Calu3 (cell line): ENCODE data around the gene TPRG1. TPM values are rescaled to one million over a fixed set of nuclear protein-coding genes. Genes with fewer than 3 reads are reported as not detected.

Source experiments
- BruUV-seq: library from RNA; stranded (reverse); fragments of 400-500 nt; replicated peaks from 2 replicates; lab custom pipeline; 2021; lab: Mats Ljungman, UMichigan
- CTCF ChIA-PET: fragments of 300-600 bp; sonication (Branson Sonifier 250); formaldehyde crosslinking; loops from one replicate; lab custom pipeline; 2022; ENCODE audit warnings: antibody characterized with exemption; lab: Charles Lee
- DNase-seq: peaks from one replicate; pipeline ENCODE4 v3.0.0; 2022
- H3K27ac Mint-ChIP-seq: one replicate; pipeline ENCODE4 v1.8.0; 2022; ENCODE audit warnings: mixed read lengths; ENCODE audit not compliant: unreplicated experiment
- H3K27me3 Mint-ChIP-seq: one replicate; pipeline ENCODE4 v1.8.0; 2022; ENCODE audit warnings: mixed read lengths; ENCODE audit not compliant: unreplicated experiment
- H3K36me3 Mint-ChIP-seq: one replicate; pipeline ENCODE4 v1.8.0; 2022; ENCODE audit warnings: mild to moderate bottlenecking, moderate library complexity, mixed read lengths; ENCODE audit not compliant: insufficient read depth, unreplicated experiment
- H3K4me1 Mint-ChIP-seq: one replicate; pipeline ENCODE4 v1.8.0; 2022; ENCODE audit warnings: mild to moderate bottlenecking, low read depth, mixed read lengths; ENCODE audit not compliant: unreplicated experiment
- H3K4me3 Mint-ChIP-seq: one replicate; pipeline ENCODE4 v1.8.0; 2022; ENCODE audit warnings: mild to moderate bottlenecking, low read depth, moderate library complexity, mixed read lengths; ENCODE audit not compliant: unreplicated experiment
- H3K9me3 Mint-ChIP-seq: one replicate; pipeline ENCODE4 v1.8.0; 2022; ENCODE audit warnings: low read depth, mixed read lengths; ENCODE audit not compliant: unreplicated experiment
- intact Hi-C: fragments of 100-400 bp; cut with micrococcal nuclease; formaldehyde crosslinking; loops from one replicate; pipeline ENCODE4 v1.10.0; 2022; ENCODE audit not compliant: unreplicated experiment
- total RNA-seq: library from RNA; stranded (reverse); gene quantifications from 2 replicates; pipeline ENCODE4 v1.2.3, GENCODE V29; 2022
- TF ChIP-seq, protein P1 (sequence below): fragments of 200-600 bp; IDR thresholded peaks from one replicate; pipeline ENCODE4 v1.8.0; 2022; ENCODE audit warnings: antibody characterized with exemption; ENCODE audit not compliant: unreplicated experiment

TPRG1 gene
- total RNA-seq, 1 experiment from 2014 or later = 1.2 TPM

DNA sequence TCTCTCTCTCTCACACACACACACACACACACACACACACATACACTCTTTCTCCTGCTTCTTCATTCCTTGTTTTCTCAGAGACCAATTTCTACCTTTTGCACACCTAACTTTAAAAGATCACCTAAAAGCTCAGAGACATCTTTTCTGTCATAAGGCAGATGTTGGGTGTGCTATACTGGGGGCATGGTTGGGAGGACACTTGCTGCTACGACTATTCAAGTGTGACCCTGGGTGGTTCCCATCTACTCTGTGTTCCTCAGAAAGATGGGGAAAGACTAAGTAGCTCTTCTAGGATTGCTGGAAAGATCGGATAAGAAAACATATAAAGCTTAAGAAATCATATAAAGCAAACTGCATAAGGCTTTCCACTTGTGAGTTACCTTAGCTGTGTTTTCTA lies 33.2 kb downstream of the TPRG1 start:
- H3K27me3 Mint-ChIP-seq = no peaks in the 10 kb centered on the region
- CTCF ChIA-PET = interaction anchor here (0.6 to 1.1 kb wide), 2 partner anchors 14 to 323 kb away, joined by 3 read pairs; no protein-coding TSS in a partner anchor
- H3K27ac Mint-ChIP-seq = no peak overlapping the region
- intact Hi-C loops = no loop called here
- TF ChIP-seq, protein P1, sequence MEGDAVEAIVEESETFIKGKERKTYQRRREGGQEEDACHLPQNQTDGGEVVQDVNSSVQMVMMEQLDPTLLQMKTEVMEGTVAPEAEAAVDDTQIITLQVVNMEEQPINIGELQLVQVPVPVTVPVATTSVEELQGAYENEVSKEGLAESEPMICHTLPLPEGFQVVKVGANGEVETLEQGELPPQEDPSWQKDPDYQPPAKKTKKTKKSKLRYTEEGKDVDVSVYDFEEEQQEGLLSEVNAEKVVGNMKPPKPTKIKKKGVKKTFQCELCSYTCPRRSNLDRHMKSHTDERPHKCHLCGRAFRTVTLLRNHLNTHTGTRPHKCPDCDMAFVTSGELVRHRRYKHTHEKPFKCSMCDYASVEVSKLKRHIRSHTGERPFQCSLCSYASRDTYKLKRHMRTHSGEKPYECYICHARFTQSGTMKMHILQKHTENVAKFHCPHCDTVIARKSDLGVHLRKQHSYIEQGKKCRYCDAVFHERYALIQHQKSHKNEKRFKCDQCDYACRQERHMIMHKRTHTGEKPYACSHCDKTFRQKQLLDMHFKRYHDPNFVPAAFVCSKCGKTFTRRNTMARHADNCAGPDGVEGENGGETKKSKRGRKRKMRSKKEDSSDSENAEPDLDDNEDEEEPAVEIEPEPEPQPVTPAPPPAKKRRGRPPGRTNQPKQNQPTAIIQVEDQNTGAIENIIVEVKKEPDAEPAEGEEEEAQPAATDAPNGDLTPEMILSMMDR = no peak
- no peak overlapping the region for H3K4me3 Mint-ChIP-seq
- no peaks in the 10 kb centered on the region for H3K36me3 Mint-ChIP-seq
- H3K4me1 Mint-ChIP-seq = no peaks in the 10 kb centered on the region
- no TSS peak for BruUV-seq
- no peak for DNase-seq
- no peaks in the 10 kb centered on the region for H3K9me3 Mint-ChIP-seq

- no peak for DNase-seq
- Mint-ChIP-seq H3K27ac (no peak overlapping the region), H3K4me1 (peaks cover 11% of the 10 kb centered on the region), H3K9me3 (no peaks in the 10 kb centered on the region), H3K4me3 (no peak overlapping the region), H3K27me3 (no peaks in the 10 kb centered on the region), H3K36me3 (no peaks in the 10 kb centered on the region)
- intact Hi-C loops = no loop called here
- no TSS peak for BruUV-seq
- CTCF ChIA-PET = interaction anchor here (0.7 kb wide), 1 partner anchor 133 kb away, joined by 5 read pairs; no protein-coding TSS in a partner anchor
- TF ChIP-seq, protein P1 = no peak
Observed at GRCh38 chr3:189210251-189210770, 38.5 kb downstream of the TPRG1 start.

DNA sequence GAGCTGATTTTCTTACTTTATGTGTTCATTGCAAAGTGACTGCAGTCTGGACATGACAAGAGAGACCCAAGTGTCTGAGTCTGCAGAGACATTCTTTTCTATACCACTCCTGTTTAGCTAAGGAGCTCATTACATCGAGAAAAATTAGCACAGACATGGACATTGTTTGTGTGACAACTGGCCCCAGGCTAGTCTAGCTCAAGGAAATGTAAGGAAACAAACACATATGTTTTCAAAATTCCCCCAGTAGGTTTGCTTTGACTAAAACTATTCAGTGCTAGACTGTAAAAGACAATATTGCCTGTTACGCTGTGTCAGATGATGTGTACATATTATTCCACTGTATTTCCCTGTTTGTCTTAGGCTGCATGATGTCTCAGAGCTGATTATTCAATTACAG lies 40.9 kb downstream of the TPRG1 start:
- intact Hi-C loops = no loop called here
- BruUV-seq = no TSS peak
- no peak overlapping the region for H3K4me3 Mint-ChIP-seq
- no peaks in the 10 kb centered on the region for H3K9me3 Mint-ChIP-seq
- TF ChIP-seq, protein P1 = no peak
- no peak for DNase-seq
- H3K36me3 Mint-ChIP-seq = no peaks in the 10 kb centered on the region
- H3K27me3 Mint-ChIP-seq = no peaks in the 10 kb centered on the region
- CTCF ChIA-PET = interaction anchor here (0.7 kb wide), 1 partner anchor 22 kb away, joined by 3 read pairs; no protein-coding TSS in a partner anchor
- H3K4me1 Mint-ChIP-seq = peaks cover 26% of the 10 kb centered on the region
- no peak overlapping the region for H3K27ac Mint-ChIP-seq

DNA sequence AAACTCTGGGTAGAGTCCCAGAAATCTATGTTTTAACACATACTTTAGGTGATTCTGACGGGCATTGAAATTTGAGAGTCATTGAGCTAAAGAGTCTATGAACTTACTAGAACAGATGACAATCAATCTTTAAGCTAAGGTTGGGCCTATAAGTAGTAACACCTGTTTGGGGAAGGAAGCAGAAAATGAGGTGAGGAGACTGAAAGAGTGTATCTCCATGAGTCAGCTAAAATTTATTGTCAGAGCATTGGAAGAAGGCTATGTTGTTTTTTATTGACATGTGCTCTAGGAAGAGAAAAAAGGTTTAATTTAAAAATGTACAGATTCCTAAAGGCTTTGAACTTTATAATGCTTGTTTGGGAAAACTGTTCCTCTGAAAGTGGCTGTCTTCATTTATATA lies 42.9 kb downstream of the TPRG1 start:
- no peaks in the 10 kb centered on the region for H3K9me3 Mint-ChIP-seq
- intact Hi-C loops = no loop called here
- peaks cover 26% of the 10 kb centered on the region for H3K4me1 Mint-ChIP-seq
- no peaks in the 10 kb centered on the region for H3K27me3 Mint-ChIP-seq
- DNase-seq = no peak
- H3K4me3 Mint-ChIP-seq = no peak overlapping the region
- CTCF ChIA-PET = interaction anchor here (1.6 kb wide), 1 partner anchor 18 kb away, joined by 3 read pairs; no protein-coding TSS in a partner anchor
- BruUV-seq = no TSS peak
- H3K27ac Mint-ChIP-seq = no peak overlapping the region
- TF ChIP-seq, protein P1 = no peak
- no peaks in the 10 kb centered on the region for H3K36me3 Mint-ChIP-seq
